HG03558 (cell line): ENCODE measurements around the gene ATP8A1.
"Not testable (repeated sequence)": the region's sequence is repeated elsewhere in the genome, so short reads cannot be mapped to it uniquely, and the experiment has no call there.

Source experiments
- ATAC-seq: cut with Tn5 transposase; IDR thresholded peaks from one replicate; pipeline ENCODE4 v1.9.1; 2021; ENCODE audit warnings: moderate number of reproducible peaks; ENCODE audit not compliant: unreplicated experiment; ENCODE audit errors: extremely low read depth

ATP8A1 gene

DNA sequence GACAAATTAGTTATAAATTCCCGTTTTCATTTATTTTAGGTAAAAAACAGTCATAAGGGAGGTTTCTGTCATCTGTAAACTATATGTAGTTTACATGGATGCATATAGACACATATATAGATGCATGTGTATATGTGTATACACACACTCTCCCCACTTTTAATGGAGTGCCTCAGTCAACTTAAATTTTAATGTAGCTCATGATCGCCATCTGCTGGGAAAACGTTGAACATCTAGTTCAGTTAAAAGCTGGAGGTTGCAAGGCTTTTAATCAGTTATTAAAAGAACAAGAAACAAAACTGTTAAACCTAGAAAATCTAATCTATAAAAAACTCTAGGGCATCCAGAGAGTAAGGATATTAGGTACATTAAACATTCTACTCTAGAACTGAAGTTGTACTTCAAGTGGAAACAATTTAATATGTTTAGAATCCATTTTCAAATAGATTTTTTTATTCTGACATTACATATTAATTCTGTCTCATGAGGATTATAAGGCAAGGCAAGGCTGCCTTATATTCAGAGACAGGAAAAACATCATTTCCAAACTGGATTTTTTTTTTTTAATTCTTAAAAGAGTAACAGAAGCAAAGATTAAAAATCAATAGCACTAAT, 137.0 kb downstream of the ATP8A1 start:
- ATAC-seq = no peak

DNA sequence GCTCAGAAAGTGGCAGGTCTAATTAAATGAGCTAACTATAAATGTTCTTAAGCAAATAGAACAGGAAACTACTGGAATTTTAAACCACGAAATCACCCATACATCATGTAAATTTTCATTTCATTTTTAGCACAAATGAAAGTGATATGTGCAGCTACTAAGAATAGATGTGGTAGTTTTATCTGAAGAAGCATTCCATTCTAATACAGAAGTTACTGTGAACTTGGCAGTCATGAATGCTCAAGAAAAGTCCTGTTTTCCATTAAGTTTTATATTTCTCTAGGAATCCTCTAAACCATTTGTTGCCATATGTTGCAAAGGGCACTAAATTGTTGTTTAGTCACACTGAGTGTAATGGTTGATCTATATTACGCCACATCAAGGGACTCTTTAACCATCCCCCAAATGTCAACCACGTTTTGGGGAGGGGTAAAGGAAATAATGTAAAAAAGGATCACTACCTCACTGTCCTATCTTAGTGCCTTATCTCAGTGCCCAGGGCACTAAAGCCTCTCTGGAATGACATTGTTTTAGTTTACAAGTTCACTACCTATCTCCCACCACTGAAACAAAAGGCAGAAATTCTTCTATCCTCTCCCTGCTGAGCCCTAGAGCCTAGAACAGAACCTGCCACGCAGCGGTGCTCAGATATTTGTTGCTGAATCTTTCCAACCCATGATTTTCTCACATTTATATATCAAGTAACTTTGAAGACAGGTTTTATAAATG, 141.6 kb downstream of the ATP8A1 start:
- no peak for ATAC-seq

DNA sequence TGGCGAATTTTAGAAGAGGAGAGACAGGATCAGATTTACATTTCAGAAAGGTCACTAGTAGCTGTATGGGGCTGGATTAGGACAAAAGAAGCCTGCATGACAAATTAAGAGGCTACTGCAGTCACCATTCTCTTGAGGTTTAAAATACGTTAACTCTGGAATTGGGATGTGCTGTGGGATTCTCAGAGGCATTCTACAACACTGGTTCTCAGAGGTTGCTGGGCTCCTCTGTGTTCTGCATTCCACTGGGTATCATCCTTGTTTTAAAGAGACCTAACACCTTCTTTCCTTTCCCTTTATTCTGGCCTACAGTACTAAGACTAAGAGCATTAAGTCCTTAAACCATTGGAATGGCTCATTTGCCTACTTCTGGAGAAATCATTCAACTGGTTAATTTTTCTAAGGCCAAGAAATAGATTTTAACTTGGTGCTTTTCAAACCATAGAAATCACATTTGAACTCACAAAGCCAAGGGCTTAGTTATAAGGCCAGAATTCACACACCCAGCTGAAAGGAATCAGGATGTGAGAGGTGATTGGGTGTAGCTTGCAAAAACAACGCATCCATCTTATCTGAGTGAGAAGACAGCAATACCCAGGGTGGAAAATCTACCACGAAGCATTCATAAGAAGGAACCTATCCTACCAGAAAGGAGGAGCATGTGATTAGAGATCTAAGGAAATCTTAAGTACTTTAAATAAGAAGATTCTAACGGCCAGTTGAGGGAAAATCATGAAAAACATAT, 143.0 kb downstream of the ATP8A1 start:
- no peak for ATAC-seq

DNA sequence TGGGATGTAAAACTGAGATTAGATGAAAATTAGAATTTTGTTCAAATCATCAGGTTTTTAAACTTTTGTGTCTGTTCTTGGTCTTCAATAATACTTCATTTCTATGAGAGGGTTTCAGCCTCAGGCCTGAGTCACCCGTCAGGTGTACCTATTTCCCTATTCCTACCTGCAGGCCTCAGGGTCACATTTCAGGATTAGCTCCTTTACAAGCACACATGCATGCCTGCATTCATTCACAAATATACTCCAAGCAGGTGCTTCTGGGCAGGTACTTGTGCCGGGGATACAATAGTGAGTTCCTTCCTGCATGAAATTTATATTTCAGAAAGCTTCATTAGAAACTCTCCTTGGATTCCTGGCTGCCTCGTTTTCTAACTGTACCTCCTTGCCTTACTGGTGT, 144.7 kb downstream of the ATP8A1 start:
- no peak for ATAC-seq

DNA sequence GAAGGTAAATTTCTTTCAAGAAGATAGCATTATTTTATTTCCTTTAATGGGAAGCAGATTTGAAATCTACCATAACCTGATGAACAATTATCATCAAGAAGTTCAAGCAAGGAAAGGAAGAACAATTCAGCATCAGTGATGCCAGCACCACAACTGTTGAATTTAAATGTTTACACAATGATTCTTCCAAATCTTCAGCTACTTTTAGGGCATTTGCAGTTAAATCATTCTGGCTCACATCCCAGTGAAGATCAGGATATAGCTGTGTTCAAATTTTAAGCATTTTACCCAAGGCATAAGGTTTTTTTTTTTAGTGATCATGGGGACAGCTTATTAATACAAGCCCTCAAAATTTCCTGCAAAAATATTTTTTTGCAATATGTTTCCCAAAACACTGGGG, 146.7 kb downstream of the ATP8A1 start:
- no peak for ATAC-seq

DNA sequence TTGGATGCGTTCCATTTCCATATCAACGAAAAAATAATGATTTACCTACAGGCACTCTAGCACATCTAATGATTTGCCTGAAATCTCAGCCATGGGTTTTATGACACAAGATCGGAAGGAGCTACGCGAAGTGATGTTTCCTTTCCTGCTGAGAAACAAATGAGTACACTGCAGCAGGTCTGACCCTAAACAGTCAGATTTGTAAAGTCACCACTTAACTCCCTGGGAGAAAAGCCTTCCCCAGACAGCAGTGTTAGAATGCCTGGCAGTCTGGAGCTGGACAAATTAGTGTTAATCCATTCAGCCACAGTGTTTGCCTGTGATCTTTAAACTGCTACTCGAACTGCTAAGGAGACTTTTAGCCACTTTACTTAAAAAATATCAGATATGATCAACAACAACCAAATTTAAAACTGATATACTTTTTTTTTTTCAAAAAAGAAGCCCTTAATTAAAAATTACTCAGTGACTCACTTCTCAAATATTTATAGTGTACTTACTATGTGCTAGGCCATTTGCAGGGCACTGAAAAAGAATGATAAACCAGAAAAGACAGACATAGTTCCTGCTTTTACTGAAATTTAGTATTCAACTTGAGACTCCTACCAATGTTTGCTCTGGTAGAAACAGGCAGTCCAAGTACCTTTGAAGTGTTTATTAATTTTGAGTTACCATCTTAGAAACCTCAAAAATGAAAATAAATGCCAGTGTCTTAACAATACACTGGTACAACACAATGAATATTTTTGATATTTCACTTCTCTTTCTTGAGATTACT, 155.1 kb downstream of the ATP8A1 start:
- ATAC-seq = no peak

DNA sequence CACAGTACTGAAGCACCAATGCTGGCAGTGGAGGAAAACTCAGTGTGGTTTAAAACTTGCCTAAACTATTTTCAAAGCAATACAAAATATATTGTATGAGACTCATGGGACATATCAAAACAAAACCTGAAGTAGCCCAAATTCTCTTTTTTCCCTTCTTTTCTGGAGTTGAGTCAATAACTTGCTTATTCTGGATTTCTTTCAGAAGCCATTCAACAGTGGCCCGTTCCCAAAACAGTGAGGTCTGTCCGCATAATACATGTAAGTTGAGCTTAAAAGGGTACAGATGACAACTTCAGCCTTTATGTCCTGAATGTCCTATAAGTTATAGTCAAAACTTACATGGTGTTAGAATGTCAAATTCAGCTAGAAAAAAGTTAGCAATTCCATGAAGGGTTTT, 158.9 kb downstream of the ATP8A1 start:
- ATAC-seq = no peak

DNA sequence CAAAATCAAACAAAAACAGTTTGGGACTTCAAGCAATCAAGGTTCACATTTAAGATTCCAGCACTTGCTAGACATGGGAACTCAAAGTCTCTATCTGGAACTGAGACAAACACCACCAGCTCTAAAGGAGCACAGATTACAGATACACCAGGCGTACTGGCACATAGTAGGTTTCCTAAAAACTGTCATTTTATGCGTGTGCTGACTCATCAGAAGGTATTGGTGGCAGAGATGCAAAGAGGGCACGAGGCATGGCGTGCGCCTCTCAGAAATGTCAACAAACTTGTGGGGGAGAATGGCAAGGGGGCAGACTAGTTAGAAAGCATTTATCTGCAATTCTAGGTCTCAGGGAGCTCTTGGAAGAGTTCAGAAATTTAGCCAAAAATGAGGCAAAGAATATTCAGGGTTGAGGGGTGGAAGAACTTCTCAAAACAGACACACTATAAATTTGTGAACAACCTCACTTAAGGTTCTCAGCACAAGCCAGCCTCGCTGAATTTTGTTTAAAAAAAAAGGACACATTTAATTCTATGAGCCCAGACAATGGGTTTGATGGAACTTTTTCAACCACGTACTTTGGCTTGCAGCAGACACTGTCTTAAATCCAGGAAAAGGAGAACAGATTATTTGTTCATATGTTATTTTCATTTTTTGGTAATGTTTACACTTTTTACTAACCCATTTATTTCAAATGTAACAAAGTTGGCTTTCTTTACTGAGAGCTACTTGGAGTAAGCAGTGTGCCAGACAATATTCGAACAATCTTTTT, 159.6 kb downstream of the ATP8A1 start:
- ATAC-seq = no peak

DNA sequence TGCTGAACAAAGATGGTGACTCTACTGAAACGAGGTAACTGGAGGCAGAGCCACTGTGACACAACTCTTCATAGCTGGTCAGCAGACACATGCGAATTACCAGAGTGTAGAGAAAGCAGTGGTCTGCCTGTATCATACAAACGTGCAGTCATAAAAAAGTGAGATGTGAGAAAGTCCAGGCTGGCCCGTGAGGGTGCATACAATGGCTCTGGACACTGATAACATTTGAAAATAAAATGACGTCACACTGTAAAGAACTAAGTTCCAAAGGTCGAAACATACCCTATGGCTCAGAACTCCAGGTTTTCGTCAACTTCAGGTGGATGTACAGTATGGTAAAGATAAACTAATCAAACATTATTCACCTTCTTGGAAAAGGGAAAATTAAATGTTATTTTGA, 163.9 kb downstream of the ATP8A1 start:
- ATAC-seq = no peak

DNA sequence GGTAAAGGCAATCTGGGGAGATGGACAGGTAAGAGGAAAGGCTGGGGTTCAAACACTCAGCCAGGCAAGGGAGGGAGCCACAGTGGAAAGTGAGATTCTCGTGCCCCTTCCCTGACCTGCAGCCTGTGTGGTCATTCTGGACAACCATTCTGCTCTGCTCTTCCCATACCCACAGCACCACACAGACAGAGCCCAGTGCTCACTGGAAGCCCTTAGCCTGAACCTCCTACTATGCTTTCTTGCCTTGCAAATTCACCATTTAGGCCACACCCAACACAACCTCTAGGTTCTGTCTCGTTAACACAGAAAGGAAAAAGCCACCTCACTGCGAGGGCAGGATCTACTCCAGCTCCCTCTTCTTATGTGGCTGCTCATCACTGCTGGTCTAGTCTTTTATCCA, 166.9 kb downstream of the ATP8A1 start:
- no peak for ATAC-seq

DNA sequence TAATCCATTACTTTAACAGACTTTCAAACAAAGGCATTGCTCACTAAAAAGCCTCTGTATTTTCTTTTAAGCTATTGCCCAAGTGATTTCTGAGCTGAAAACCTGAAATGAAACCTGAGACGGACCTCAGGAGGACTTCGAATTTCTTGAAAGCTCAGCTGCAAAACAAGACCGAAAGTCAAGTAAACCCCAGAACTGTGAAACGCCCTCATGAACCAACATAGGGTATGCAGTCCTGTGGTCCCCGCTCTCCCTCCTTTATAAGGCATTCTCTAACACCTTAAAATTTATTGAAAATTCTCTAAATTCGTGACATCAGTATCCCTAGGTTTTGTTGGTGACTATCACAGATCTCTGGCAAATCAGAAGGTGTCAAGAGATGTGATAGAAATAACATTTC, 167.8 kb downstream of the ATP8A1 start:
- peak; percentile 70 for ATAC-seq

DNA sequence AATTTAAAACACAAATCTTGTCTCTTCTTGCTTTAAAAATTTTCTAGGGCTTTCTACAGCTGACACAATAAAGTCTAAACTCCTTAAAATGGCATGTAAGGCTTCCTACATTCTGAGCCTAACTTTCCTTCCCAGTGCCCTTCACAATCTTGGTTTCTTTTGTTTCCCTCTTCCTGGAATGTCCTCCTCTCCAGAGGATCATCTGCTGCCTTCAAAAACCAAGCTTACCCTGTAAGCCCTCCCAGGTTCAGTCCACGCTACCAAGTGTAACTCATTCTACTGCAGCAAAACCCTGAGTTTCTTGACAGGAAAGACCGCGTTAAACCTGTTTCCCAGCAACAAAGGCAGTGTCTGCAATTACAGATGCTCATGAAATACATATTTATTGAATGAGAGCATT, 168.4 kb downstream of the ATP8A1 start:
- ATAC-seq = no peak

DNA sequence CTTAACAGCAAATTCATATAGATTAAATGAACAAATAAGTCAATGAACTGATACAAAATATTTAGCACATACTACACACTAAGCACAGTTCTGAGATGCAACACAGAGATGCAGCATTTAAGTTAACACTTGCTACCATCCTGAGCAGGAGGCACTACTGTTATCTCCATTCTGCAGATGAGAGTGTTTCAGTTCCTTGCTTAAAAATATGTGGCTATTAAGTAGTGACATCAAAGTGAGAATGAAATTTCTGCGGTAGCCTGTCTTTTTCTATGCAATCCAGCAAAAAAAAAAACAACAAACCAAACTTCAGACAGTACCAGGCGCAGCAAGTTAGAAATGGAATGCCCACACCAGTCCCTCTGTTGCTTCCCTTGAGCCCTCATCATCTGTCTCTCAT, 168.8 kb downstream of the ATP8A1 start:
- peak; percentile 75 for ATAC-seq

DNA sequence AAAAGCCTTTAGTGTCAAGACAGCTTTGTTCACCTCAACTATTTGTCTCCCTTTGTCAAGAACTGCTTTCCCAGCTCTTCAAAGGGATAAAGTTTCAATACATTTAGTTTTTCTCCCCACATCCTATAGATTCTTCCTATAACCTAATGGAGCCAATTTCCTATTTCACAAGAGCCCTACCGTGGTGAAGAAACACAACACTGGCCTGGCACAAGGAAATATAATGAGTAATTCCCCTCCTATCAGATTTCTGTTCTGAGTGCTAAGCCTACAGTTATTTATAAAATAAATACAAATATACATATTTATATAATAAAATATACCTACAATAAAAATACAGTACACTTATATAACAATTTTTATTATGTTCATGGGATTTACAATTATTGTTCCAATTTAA, 169.7 kb downstream of the ATP8A1 start:
- no peak for ATAC-seq

DNA sequence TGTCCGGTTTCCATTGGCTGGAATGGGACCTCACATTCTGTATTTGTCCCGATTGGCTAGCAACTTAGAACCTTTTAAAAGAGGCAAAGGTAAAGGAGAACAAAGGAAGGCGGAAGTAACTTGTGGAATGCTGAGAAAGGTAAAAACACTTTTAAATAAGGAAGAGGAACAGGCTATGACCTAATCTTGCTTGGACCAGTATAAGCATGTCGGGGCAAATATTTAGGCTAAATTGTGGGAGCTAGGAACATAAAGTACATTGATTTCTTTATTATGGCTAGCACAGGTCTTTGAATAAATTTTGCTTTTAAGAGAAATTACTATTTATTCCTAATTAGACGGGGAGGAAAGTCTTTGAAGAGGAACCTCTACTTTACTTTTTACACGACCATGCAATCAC, 170.7 kb downstream of the ATP8A1 start:
- ATAC-seq = not testable (repeated sequence)

DNA sequence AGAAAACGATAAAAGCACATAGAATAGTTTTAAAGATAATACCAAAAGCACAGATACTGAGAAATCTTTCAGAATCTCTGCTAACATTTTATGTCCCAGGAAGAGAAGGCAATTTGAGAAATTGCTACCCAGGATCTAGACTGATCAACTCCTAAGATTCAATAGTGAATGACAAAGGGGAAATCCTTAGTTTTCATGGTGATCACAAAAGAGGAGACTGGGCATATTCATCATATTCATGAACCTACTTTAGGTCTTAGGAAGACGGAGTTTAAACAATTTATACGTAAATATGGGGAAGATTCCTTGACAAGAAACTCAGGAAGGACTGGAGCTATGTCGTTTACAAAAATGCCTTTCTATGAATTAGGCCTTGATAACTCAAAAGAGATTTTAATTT, 172.3 kb downstream of the ATP8A1 start:
- ATAC-seq = no peak

DNA sequence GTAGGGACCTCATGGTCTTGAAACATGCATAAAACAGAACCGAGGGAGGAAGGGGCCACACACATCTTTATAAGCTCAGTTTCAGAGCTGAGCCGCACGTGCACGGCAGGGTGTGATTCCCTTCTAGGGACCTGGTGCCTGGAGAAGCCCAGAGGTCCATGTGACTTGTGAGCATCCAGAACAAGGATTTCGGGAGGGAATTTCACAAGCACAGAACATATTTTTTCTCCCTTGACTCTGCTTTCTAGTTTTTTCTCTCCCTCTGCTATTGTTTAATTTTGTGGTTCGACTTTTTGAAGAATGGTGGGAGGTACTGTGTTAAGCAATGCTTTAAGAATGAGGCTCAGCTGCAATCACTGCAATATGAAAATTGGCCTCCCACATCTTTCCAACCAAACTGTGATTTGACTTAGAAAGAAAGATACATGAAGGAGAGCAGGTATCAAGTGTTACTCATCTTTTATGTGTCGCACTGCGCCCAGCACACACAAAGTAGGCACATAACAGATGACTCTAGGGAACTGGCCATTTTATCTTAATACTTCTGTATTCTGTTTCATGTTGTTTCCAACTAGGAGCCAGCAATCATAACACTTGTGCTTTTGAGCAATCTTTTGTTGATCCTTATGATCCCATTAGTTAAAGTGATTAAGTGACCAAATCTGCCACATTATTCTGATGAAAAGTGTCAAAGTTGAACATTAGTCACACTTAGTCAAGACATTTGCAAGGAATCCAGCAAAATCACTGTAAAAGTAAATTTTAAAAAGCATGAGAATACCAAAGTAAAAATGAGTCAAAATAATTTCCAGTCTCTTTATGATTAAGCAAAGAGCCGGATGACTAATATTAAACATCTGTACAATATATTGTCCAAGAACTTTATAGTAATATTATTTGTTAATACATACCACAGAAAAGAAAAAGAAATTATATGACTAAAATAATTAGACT, 173.2 kb downstream of the ATP8A1 start:
- ATAC-seq = no peak

DNA sequence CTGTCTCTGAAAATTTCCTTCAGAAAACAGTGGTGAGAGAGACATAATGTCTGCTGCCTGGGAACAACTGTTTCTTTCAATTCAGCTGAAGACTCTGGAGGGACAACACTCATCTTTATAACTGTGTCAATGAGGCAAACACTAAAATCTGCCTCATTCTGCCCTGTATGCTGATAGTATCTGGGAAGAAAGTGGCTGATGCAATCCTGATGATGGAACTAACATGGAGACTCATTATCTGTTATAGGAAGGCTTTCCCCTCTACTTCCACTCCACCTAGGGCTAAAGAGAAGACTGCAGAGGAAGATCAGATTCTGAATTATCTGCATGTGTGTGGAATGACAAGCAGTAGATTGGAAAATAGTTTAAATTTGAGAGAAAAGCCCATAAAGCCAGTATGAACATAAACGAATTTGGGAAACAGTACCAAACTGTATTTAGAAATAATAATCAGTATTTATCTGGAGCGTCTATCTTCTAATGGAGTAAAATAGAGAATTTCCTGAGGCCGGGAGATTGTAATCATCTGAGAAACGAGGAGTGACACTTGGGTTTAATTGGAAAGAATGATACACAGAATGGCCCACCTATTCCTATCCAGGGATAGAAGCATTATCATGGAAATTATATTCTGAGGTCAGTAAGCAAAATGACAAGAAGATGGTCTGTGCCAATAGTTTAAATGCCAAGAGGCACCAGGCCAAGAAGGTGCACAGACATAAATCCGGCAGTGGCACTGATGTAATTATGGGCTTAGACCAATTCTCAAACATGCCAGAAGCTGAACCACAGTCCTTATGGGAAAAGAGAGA, 174.2 kb downstream of the ATP8A1 start:
- no peak for ATAC-seq
